Epithelial cell of esophagus (primary cell): Measurements from ENCODE around the gene PEX16.

Source experiments
- DNase-seq: peaks from one replicate; pipeline ENCODE4 v3.0.0; 2010; ENCODE audit warnings: low read depth
- H3K4me3 ChIP-seq: 2 replicates; pipeline ENCODE4 v1.5.1; 2011; ENCODE audit warnings: mild to moderate bottlenecking, low read length, control low read depth
- CTCF ChIP-seq: IDR thresholded peaks from 2 replicates; pipeline ENCODE4 v1.5.1; 2011; ENCODE audit warnings: low read depth, mild to moderate bottlenecking, low read length, control low read depth, inconsistent platforms; ENCODE audit not compliant: insufficient read depth; ENCODE audit errors: missing control alignments

PEX16 gene

GRCh38 chr11:45930951-45931570 lies 13.4 kb upstream of the PEX16 start:
- peak; percentile 99 for DNase-seq
- no peak overlapping the region for H3K4me3 ChIP-seq
- TF ChIP-seq CTCF: no peak

- H3K4me3 ChIP-seq: no peak overlapping the region
- DNase-seq: peak; percentile 59
- TF ChIP-seq CTCF: no peak
These were observed 12.5 kb upstream of the PEX16 start for GRCh38 chr11:45930031-45930794.

DNA sequence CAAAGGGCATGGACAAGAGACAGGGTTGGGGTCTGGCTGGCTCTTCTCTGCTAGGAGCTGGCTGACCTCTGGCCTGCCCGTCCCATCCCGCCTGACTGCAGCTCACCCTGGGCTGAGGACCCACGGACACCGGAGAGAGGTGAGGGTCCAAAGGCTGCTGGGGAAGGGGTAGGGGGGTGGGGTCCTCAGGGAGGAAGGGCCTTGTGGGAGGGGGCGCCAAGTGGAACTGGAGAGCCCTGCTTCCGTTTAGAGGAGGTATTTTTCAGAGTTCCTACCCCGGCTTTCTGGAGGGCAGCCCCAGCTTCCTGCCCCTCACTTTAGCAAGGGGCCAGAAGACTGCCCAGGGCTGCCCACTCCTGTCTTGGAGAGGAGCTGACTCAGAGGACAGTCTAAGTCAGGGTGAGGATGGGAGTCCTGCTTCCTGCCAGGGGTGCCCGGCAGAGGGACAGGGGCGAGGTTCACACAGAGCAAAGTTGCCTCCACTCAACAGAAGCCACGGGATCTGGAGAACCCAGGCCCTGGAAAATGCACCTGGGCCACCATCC lies 11.9 kb upstream of the PEX16 start:
- peak; percentile 48 for DNase-seq
- no peak overlapping the region for H3K4me3 ChIP-seq
- no peak for TF ChIP-seq CTCF

- TF ChIP-seq CTCF: no peak
- peak; percentile 41 for DNase-seq
- H3K4me3 ChIP-seq: no peak overlapping the region
These were observed 11.0 kb upstream of the PEX16 start for GRCh38 chr11:45928535-45929215.

- TF ChIP-seq CTCF: no peak
- H3K4me3 ChIP-seq: no peak overlapping the region
- no peak for DNase-seq
These were observed 10.2 kb upstream of the PEX16 start for GRCh38 chr11:45927684-45928413.

DNA sequence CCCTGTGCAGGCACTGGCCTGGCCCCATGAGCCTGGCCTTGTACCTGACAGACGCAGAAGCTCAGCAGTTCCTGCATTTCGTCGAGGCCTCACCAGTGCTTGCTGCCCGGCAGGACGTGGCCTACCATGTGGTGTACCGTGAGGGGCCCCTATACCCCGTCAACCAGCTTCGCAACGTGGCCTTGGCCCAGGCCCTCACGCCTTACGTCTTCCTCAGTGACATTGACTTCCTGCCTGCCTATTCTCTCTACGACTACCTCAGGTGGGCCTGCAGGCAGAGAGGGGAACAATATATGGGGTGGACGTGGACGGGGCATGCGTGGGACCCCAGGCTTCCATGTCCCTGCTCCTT lies 9.6 kb upstream of the PEX16 start:
- no peak for TF ChIP-seq CTCF
- H3K4me3 ChIP-seq: no peak overlapping the region
- no peak for DNase-seq
